H4 (cell line): Measurements from ENCODE around the gene TFPI. TPM values are rescaled to one million over a fixed set of nuclear protein-coding genes. Genes with fewer than 3 reads are reported as not detected.

Experiments
- DNase-seq: peaks from one replicate; pipeline ENCODE4 v3.0.0-alpha.2; 2015; ENCODE audit warnings: low spot score
- total RNA-seq: library from RNA; depleted of rRNA; stranded (reverse); fragments of >200 nt; shearing (Covaris generic); gene quantifications from 2 replicates; pipeline ENCODE4 v1.2.3, GENCODE V29; 2014

Gene TFPI
- total RNA-seq, 1 experiment from 2014 or later = 90.7 TPM

- DNase-seq = no peak
These were observed 88.0 kb downstream of the TFPI start for GRCh38 chr2:187466129-187466792.

- no peak for DNase-seq
These were observed 91.4 kb downstream of the TFPI start for GRCh38 chr2:187462839-187463238.

DNA sequence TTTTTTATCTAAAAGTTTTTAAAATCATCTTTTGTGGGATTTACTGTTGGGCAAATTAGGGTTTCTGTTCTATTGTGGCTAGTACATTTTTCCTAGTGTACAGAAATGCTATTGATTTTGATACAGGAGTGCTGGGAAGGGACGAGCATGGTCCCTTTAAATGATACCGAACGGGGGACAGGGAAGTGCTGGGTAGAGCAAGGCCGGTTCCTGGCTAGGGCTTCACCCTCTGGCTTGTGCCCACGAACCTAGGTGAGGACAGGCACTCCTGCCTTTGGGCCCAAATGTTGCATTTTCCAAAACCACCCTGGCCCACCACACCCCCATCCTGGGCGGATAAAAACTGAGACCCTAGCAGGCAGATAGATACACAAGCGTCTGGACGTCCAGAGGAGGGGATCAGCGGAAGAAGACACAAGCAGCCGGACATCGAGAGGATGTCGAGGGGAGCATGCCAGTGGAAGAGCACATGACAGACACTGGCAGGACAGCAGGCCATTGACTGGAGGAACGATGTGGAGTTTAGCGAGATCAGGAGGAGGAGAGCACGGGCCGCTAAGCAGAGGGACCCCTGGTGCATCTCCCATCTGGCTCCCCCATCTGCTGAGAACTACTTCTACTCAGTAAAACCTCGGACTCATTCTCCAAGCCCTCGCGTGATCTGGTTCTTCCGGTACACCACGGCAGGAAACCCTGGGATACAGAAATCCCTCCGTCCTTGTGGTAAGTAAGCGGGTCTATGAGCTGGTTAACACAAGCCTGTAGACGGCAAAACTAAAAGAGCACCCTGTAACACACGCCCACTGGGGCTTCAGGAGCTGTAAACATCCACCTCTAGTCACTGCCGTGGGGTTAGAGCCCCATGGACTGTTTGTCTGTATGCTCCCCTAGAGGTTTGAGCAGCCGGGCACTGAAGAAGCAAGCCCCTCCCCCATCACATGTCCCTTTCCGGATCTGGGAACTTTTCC is 92.7 kb downstream of the TFPI start:
- no peak for DNase-seq

GRCh38 chr2:187459256-187459655 is 95.0 kb downstream of the TFPI start:
- no peak for DNase-seq

GRCh38 chr2:187453078-187453641 is 101.1 kb downstream of the TFPI start:
- DNase-seq = peak; percentile 15

GRCh38 chr2:187451510-187451909 is 102.7 kb downstream of the TFPI start:
- no peak for DNase-seq

DNA sequence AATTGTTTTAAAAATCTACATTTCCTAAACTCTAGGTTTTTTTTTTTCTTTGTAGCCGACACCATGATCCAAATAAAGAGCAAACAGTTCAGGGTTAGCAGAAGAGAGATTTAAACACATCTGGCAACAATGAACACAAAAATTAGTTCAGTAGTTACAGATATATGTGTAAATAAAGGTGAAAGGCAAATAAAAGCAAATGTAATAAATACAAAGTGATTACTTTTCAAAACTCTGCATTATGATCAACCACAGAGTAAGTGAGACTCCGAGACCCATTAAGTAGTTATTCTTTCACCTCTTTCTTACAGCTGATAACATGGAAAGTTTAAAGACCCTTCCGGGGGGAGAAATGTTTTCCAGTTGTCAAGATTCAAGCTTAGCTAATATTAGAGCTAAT is 106.9 kb downstream of the TFPI start:
- no peak for DNase-seq

DNA sequence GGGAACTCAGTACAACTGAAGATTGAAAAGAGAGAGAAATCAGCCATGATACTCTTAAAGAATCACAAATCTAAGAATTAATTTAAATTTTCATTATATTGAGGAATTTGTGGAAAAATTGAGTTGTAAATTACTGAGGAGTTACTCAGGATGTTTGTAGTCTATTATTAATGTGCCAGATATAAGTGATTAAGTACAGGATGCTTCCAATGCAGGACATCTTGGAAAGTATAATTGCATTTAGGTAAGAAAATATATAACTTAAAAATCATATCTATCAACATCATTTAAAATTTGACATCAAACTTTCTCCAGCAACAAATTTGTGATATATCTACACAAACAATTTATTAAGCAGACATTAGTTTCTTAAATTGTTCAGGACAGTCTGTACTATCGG is 107.5 kb downstream of the TFPI start:
- no peak for DNase-seq

GRCh38 chr2:187445051-187445450 is 109.2 kb downstream of the TFPI start:
- DNase-seq = no peak

DNA sequence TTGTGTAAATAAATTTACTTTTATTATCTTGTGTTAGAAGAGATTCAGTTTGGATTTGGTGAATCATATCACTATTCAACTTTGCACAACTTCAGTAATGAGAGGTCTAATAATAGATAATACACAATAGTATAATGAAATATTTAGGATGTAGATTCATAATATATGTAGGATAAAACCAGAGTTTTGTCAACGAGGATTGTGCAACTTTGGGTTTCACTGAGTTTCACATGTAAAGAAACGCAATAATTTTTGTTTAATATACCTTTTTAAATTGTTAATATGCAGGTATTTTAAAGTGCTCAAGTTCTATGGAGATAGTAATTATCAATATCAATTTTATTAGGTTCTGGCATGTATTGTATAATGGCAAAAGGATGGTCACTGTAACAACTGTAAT is 111.5 kb downstream of the TFPI start:
- no peak for DNase-seq

- no peak for DNase-seq
These were observed 111.9 kb downstream of the TFPI start for GRCh38 chr2:187442378-187442777.

GRCh38 chr2:187440101-187440675 is 114.0 kb downstream of the TFPI start:
- no peak for DNase-seq

GRCh38 chr2:187438455-187438854 is 115.8 kb downstream of the TFPI start:
- DNase-seq = no peak

DNA sequence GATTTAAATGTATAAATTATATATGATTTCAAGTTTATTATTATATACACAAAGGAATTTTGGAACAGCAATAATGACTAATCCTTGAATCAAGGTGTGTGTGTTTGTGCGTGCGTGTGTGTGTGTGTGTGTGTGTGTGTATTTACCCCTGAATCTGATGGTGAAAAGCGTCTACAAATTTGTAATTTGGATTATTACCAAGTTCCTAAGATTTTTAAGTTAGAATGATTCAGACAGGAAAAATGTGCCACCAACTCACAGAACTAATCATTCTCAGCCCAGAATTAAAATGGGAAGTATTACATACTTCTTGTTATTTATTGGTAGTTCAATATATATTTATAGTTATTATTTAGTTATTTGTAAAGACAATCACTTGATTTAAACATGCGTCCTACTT is 118.5 kb downstream of the TFPI start:
- DNase-seq = no peak

DNA sequence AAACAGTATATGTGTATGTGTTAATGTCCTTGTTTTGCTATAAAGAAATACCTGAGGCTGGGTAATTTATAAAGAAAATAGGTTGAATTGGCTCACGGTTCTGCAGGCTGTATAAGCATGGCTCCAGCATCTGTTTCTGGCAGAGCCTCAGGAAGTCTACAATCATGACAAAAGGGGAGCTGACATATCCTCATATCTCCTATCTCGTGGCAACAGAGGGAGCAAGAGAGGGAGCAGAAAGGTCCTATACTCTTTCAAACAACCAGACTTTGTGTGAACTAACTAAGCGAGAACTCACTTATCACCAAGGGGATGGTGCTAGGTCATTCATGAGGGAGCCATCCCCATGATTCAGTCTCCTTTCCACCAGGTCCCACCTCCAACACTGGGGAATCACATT is 119.2 kb downstream of the TFPI start:
- DNase-seq = no peak

GRCh38 chr2:187434342-187434785 is 119.9 kb downstream of the TFPI start:
- DNase-seq = no peak

GRCh38 chr2:187431911-187432310 is 122.3 kb downstream of the TFPI start:
- no peak for DNase-seq

DNA sequence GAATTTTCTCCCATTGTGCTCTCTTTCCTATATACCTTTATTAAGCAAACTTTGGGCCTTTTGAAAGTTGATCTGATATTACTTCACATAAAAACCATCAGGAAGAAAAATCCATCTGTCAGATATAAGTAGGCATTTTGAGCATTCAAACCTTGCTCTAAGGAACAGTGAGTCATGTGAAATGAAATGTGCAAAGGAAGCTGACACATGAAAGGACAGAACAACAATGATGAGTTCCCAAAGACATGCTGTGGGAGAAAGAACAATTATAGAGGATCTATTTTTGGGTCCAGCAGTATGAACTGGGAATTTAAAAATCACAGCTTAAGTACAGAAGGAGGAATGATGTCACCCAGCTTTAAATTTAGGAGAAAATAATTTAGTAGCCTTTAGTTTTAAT is 124.2 kb downstream of the TFPI start:
- no peak for DNase-seq

DNA sequence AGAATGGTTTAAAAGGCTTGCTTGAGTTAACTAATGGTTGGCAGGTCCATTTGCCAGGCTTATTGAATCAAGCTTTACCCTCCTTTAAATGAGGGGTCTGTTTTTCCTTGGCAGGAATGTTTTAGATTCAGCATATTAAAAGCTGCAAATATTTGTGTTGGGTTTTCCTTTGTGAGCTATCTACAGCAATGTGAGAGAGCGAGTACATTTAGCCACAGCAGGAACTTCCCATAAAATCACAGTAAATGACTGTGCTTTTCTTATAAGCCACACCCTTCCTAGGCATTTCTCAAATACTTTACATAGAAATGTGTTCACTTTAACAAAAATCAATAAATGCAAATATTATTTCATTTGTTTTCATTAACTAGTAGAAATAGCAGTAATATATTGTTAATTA is 130.1 kb downstream of the TFPI start:
- DNase-seq = no peak

GRCh38 chr2:187422282-187422681 is 132.0 kb downstream of the TFPI start:
- no peak for DNase-seq

DNA sequence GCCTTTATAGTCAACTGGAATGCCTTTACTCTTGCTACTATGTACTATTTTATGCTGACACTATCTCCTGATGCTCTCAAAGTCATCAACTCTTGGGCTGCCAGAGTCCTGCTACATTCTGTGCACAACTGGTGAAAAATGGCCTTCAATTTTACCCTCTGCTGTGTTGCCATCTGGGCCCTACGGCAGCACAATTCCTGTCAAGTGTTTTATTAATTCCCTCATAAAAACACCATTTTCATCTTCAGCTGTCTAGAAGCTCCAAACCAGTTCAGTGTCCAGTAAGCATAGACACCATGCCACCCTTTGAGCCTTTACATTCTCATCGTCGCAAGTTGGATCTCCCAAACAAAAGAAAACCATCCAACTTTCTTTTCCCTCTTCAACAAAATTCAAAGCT is 132.7 kb downstream of the TFPI start:
- no peak for DNase-seq

DNA sequence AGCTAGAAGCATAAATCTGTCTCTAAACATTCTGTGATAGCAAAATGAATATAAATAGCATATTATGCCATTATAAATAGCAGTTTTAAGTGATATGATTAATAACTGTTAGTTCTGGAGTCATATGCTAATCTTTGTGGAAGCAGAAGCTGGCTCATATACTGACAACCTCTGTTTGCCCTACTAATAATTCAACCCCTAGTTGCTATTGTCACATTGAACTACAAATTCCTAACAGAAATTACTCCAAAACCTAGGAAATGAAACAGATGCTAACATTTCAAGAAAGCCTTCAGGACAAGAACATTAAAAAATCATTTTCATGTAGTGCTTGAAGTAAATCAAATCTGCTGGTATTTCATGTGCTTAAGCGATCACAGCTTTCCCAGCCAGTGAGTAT is 134.4 kb downstream of the TFPI start:
- no peak for DNase-seq
